ENCODE data around the gene CDC42EP2. TPM values are rescaled to one million over a fixed set of nuclear protein-coding genes. Genes with fewer than 3 reads are reported as not detected.

CDC42EP2 gene
- total and polyA plus RNA-seq, 2 of the 13 experiments (the other 11 are each of a cell fraction or from before 2014, with no cell fraction given) = 2.3 to 7.1 TPM

- TF ChIP-seq GZF1 (CRISPR knock-in tag; IDR thresholded peaks at IDR 0.05) (0 out of 2 replicates have a peak, but pooled peaks have one; percentile 47), ZFX (CRISPR knock-in tag; IDR thresholded peaks at IDR 0.05; ENCODE audit: low read depth) (peak; percentile 0; the same call in 1 of the 2 replicates), MIXL1 (CRISPR knock-in tag; IDR thresholded peaks at IDR 0.05) (peak; percentile 88), ZNF367 (CRISPR knock-in tag; IDR thresholded peaks at IDR 0.05; ENCODE audit: borderline replicate concordance) (no peak), HNF4G (IDR thresholded peaks at IDR 0.05; ENCODE audit: borderline replicate concordance, low read depth, low read length) (no peak), HNF4G (CRISPR knock-in tag; IDR thresholded peaks at IDR 0.05; ENCODE audit: borderline replicate concordance, low read depth) (no peak), EP300 (IDR thresholded peaks at IDR 0.05; ENCODE audit: low read depth in 2 of 2, low read length in 2 of 2) (peak in 1 of 2 experiments; percentile 30; a peak in 1 of 4 replicates), EP300 (CRISPR knock-in tag; IDR thresholded peaks at IDR 0.05; ENCODE audit: borderline replicate concordance) (no peak), POLR2AphosphoS5 (IDR thresholded peaks at IDR 0.05; ENCODE audit: low read depth, low read length) (0 out of 2 replicates have a peak, but pooled peaks have one; percentile 26), PPARG (CRISPR knock-in tag; conservative IDR thresholded peaks at IDR 0.05) (0 out of 2 replicates have a peak, but pooled peaks have one; percentile 19), ZNF770 (CRISPR knock-in tag; IDR thresholded peaks at IDR 0.05) (0 out of 2 replicates have a peak, but pooled peaks have one; percentile 14)
Observed at GRCh38 chr11:65275906-65276305, 38.8 kb upstream of the CDC42EP2 start (continued).

DNA sequence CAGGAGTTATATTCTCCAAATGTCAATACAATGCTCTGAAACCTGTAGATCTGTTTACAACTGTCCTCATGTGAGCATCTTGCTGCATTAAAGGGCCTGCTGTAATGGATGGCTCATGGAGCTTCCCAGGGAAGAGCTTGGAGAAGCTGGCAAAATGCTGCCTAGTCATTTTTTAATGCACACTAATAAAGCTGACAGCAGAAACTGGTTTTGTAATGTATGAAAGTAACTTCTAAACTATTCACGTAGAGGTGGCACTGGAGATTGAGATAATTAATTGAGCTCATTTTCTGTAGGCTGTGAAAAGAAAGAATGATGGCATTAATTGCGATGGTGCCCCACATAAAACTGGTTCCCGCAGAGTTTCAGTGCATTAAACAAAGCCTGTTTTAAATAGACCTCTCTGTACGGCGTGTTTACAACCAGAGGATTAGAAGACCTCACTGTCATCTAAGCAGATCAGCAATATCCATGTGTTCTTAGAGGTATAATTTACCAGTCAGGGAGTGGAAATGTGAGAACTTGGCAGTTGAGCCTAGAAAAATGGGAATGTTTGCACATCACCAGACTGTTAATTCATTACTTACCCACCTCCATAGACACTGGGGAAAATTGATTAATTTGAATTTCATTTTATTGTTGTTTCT, 36.9 kb upstream of the CDC42EP2 start:
- Histone ChIP-seq H2AFZ (ENCODE audit: low read length) (no peak overlapping the region), H3K27ac (ENCODE audit: extremely low read length, insufficient read depth, low read length) (no peak overlapping the region), H3K4me2 (ENCODE audit: low read depth, low read length) (no peak overlapping the region), H3K9ac (ENCODE audit: insufficient read depth, low read depth, low read length) (no peak overlapping the region), H3K36me3 (replicated peaks in 1 of 2; ENCODE audit: control insufficient read depth in 1 of 2, insufficient read depth in 2 of 2, low read length in 2 of 2) (peaks cover 8 to 43% of the 10 kb centered on the region in 2 experiments; a peak in 4 of 5 replicates), H3K4me1 (ENCODE audit: insufficient read depth, low read length) (peaks cover 30% of the 10 kb centered on the region), H3K9me3 (ENCODE audit: low read length) (no peaks in the 10 kb centered on the region), H3K27me3 (ENCODE audit: control insufficient read depth in 1 of 2, insufficient read depth in 2 of 2, low read length in 2 of 2) (no peaks in the 10 kb centered on the region), H3K79me2 (ENCODE audit: insufficient read depth, low read length) (no peaks in the 10 kb centered on the region), H3K4me3 (replicated peaks in 1 of 3; ENCODE audit: insufficient read depth in 1 of 3, low read depth in 2 of 3, low read length in 3 of 3) (no peak overlapping the region), H4K20me1 (ENCODE audit: insufficient read depth, low read length) (no peaks in the 10 kb centered on the region)
- DNase-seq (ENCODE audit: low spot score) (no peak), ATAC-seq (no peak), FAIRE-seq (no peak)
- intact Hi-C loops (cut with micrococcal nuclease; ENCODE audit: unreplicated experiment) (no loop called here), in situ Hi-C loops (cut with HindIII; ENCODE audit: extremely low pct_ligation_motif_present, low pct_unique_long_range_greater_than_20kb) (loop anchor here (5.0 kb wide), 1 partner anchor 40 kb away; no protein-coding TSS in a partner anchor)
- TF ChIP-seq ZNF556 (CRISPR knock-in tag; IDR thresholded peaks at IDR 0.05; ENCODE audit: borderline replicate concordance) = no peak
- peak in 1 of 2 experiments; percentile 22; a peak in 1 of 4 replicates for TF ChIP-seq MAFK (conservative IDR thresholded peaks at IDR 0.05 in 1 of 2, IDR thresholded peaks at IDR 0.05 in 1 of 2; ENCODE audit: low read length in 2 of 2)
- BruUV-seq (replicated peaks) = no TSS peak
- CTCF ChIA-PET (ENCODE audit: low intra/inter-chr PET ratio, low total read pairs) = no interaction called here
- POLR2A ChIA-PET = interaction anchor here (0.9 to 2.1 kb wide), 4 partner anchors 14 to 56 kb away, joined by 4 to 6 read pairs (median 4); partner anchors contain the start of genes CDC42EP2 and DPF2
- WGBS (ENCODE audit: low lambda C conversion rate) = 97% methylated on average over 5 of the region's 5 CpGs
